Measurements from ENCODE around the gene ITGBL1. TPM values are rescaled to one million over a fixed set of nuclear protein-coding genes. Genes with fewer than 3 reads are reported as not detected.

The ITGBL1 gene
- total RNA-seq, 1 experiment from 2014 or later: 0.89 TPM

DNA sequence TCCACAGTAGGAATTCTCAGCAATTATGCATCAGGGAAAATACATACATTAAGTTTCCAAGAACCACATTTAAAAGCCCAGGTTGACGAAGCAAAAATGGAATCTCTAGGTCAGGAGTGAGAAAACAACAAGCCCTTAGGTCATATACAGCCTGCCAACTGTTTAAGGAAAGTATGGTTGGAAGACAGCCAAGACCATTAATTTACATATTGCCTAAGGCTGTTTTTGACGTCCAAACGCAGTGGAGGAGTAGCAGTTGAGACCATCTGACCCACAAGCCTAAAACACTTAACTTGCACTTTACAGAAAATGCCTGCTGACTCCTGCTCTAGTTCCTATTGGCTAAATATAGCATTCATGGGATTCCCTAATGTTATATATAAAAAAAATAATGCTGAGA, 299.0 kb downstream of the ITGBL1 start:
- Histone ChIP-seq H4K20me1 (ENCODE audit: insufficient read depth, low read depth, low read length) (no peaks in the 10 kb centered on the region), H3K9ac (ENCODE audit: low read length) (no peak overlapping the region), H3K79me2 (ENCODE audit: low read length) (no peaks in the 10 kb centered on the region), H3K4me3 (ENCODE audit: low read length) (no peak overlapping the region), H3K9me3 (ENCODE audit: low read length) (no peaks in the 10 kb centered on the region), H3K9me2 (replicated peaks; ENCODE audit: insufficient read depth, low read length) (no peaks in the 10 kb centered on the region), H3K36me3 (ENCODE audit: insufficient read depth, low read length) (no peaks in the 10 kb centered on the region), H3K27ac (ENCODE audit: low read length) (no peak overlapping the region), H3K4me1 (ENCODE audit: low read length) (peaks cover 4% of the 10 kb centered on the region), H2AFZ (ENCODE audit: low read length) (no peak overlapping the region), H3K4me2 (ENCODE audit: low read depth, low read length, poor library complexity, severe bottlenecking) (no peak overlapping the region), H3K27me3 (ENCODE audit: low read length) (no peaks in the 10 kb centered on the region)
- DNase-seq: no peak

DNA sequence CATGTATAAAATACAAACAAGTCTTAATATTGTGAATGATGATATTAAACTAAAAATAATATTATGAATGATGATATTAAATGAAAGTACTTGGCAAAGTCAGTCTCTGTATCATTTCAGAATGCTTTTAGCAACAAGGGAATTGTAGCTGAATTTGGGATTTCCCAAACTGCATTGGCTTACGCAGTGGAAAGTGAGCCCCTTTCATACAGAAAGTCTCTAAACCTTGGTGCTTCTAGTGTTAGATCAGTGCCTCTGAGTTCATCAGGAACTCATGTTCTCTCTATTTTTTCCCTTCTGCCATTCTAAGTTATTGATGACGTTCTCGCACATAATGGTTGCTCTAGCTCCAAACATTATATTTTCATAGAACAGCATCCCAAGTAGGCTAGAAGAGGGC, 300.0 kb downstream of the ITGBL1 start:
- Histone ChIP-seq H3K36me3 (ENCODE audit: insufficient read depth, low read length) (no peaks in the 10 kb centered on the region), H2AFZ (ENCODE audit: low read length) (no peak overlapping the region), H3K4me3 (ENCODE audit: low read length) (no peak overlapping the region), H3K4me2 (ENCODE audit: low read depth, low read length, poor library complexity, severe bottlenecking) (no peak overlapping the region), H3K9ac (ENCODE audit: low read length) (no peak overlapping the region), H3K9me3 (ENCODE audit: low read length) (no peaks in the 10 kb centered on the region), H3K9me2 (replicated peaks; ENCODE audit: insufficient read depth, low read length) (no peaks in the 10 kb centered on the region), H3K27me3 (ENCODE audit: low read length) (no peaks in the 10 kb centered on the region), H3K4me1 (ENCODE audit: low read length) (peaks cover 4% of the 10 kb centered on the region), H3K27ac (ENCODE audit: low read length) (no peak overlapping the region), H4K20me1 (ENCODE audit: insufficient read depth, low read depth, low read length) (no peaks in the 10 kb centered on the region), H3K79me2 (ENCODE audit: low read length) (no peaks in the 10 kb centered on the region)
- no peak for DNase-seq

DNA sequence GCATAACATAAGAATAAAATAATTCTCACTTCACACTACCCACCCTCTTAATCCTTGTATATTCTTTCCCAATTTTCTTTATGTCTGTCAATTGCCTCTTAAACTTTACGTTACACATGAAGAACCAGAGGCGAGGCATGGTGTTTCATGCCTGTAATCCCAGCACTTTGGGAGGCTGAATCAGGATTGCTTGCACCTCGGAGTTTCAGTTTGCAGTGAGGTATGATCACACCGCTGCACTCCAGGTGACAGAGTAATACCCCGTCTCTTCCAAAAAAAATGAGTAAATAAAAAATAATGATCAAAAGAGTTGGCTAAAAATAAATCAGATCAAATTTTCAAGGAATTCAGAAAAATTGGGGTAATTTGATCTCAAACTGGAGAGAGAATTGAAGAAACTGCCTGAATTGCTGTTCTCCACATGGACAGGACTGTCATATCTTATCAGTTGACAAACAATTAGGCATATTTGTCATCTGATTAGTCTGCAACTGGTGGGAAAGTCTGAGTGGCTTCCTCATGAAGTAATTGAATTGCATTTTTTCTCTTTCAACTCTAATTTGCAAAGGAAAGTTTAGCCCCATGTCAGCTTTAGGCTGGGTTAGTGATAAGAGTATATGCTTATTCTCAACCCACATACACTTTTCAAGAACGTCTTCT, 302.9 kb downstream of the ITGBL1 start:
- no peaks in the 10 kb centered on the region for H3K36me3 ChIP-seq (ENCODE audit: insufficient read depth, low read length)
- H3K9me2 ChIP-seq (replicated peaks; ENCODE audit: insufficient read depth, low read length): no peaks in the 10 kb centered on the region
- H3K9me3 ChIP-seq (ENCODE audit: low read length): no peaks in the 10 kb centered on the region
- no peak overlapping the region for H2AFZ ChIP-seq (ENCODE audit: low read length)
- no peak overlapping the region for H3K4me3 ChIP-seq (ENCODE audit: low read length)
- H3K79me2 ChIP-seq (ENCODE audit: low read length): no peaks in the 10 kb centered on the region
- H3K27me3 ChIP-seq (ENCODE audit: low read length): no peaks in the 10 kb centered on the region
- DNase-seq: no peak
- no peak overlapping the region for H3K9ac ChIP-seq (ENCODE audit: low read length)
- no peaks in the 10 kb centered on the region for H3K4me1 ChIP-seq (ENCODE audit: low read length)
- H4K20me1 ChIP-seq (ENCODE audit: insufficient read depth, low read depth, low read length): no peaks in the 10 kb centered on the region
- no peak overlapping the region for H3K4me2 ChIP-seq (ENCODE audit: low read depth, low read length, poor library complexity, severe bottlenecking)
- H3K27ac ChIP-seq (ENCODE audit: low read length): no peak overlapping the region

DNA sequence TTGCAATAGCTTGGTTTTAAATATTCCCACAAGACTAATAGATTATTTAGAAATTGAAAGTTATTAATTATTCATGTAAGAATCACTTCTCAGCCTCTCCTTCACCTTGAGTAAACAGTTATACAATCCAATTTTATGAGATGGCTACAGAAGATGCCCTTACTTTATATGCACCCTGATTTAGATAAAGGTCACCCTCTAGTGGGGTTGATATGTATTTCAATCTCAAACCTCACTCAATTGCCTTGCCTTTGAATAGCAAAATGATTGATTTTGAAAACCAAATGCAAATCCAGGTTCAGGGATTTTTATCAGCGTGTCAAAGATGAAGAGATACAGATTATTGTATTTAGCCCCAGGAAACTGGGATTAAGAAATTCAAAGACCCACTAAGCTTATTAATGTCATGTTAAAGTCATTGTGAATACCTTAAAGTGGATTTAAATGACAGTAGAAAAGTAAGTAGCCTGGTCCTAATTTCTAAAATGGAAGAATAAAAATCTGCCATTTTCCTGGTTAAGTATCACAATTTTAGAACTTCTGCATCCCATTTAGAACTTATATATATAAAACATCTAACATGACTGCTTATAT, 305.1 kb downstream of the ITGBL1 start:
- H3K4me2 ChIP-seq (ENCODE audit: low read depth, low read length, poor library complexity, severe bottlenecking): no peak overlapping the region
- no peaks in the 10 kb centered on the region for H4K20me1 ChIP-seq (ENCODE audit: insufficient read depth, low read depth, low read length)
- H3K9me2 ChIP-seq (replicated peaks; ENCODE audit: insufficient read depth, low read length): no peaks in the 10 kb centered on the region
- H3K9ac ChIP-seq (ENCODE audit: low read length): no peak overlapping the region
- no peaks in the 10 kb centered on the region for H3K36me3 ChIP-seq (ENCODE audit: insufficient read depth, low read length)
- H3K9me3 ChIP-seq (ENCODE audit: low read length): no peaks in the 10 kb centered on the region
- no peak overlapping the region for H3K4me3 ChIP-seq (ENCODE audit: low read length)
- H3K27ac ChIP-seq (ENCODE audit: low read length): no peak overlapping the region
- H3K79me2 ChIP-seq (ENCODE audit: low read length): no peaks in the 10 kb centered on the region
- no peaks in the 10 kb centered on the region for H3K27me3 ChIP-seq (ENCODE audit: low read length)
- H3K4me1 ChIP-seq (ENCODE audit: low read length): no peaks in the 10 kb centered on the region
- H2AFZ ChIP-seq (ENCODE audit: low read length): no peak overlapping the region
- DNase-seq: peak; percentile 73

DNA sequence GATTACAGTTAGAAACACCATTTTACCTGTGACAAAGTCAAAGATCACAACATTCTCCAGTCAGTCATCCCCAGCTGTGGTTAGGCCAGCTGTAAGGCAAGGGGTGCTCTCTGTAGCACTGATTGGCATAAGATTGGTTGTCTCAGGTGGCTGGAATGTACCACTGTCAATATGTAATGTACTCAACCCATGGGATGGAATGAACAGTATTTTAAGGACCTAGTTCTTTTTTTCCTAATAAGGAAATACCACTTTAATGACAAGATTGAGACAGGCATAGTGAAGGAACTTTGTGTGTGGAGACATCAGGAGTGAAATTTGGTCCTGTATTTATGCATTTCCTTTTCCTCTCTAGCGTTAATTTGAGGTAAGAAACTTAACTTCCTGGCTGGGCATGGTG, 310.7 kb downstream of the ITGBL1 start:
- Histone ChIP-seq H3K36me3 (ENCODE audit: insufficient read depth, low read length) (no peaks in the 10 kb centered on the region), H3K27me3 (ENCODE audit: low read length) (no peaks in the 10 kb centered on the region), H3K27ac (ENCODE audit: low read length) (no peak overlapping the region), H3K9me3 (ENCODE audit: low read length) (no peaks in the 10 kb centered on the region), H3K9ac (ENCODE audit: low read length) (no peak overlapping the region), H3K4me3 (ENCODE audit: low read length) (no peak overlapping the region), H2AFZ (ENCODE audit: low read length) (no peak overlapping the region), H3K79me2 (ENCODE audit: low read length) (no peaks in the 10 kb centered on the region), H3K4me1 (ENCODE audit: low read length) (no peaks in the 10 kb centered on the region), H3K9me2 (replicated peaks; ENCODE audit: insufficient read depth, low read length) (no peaks in the 10 kb centered on the region), H4K20me1 (ENCODE audit: insufficient read depth, low read depth, low read length) (no peaks in the 10 kb centered on the region), H3K4me2 (ENCODE audit: low read depth, low read length, poor library complexity, severe bottlenecking) (no peak overlapping the region)
- no peak for DNase-seq

Other genes starting within 250 kb of the ITGBL1 start
- 0.04 TPM in 1 of 2 replicates, not detected in the other for gene NALCN, start 36.2 kb upstream of the ITGBL1 start, total RNA-seq (2014; rRNA removed; shearing (Covaris generic); ENCODE audit: low replicate concordance)

Data from Karpas-422 (cell line).